ENCODE data around the gene DGKD. TPM values are rescaled to one million over a fixed set of nuclear protein-coding genes. Genes with fewer than 3 reads are reported as not detected.

Gene DGKD, protein sequence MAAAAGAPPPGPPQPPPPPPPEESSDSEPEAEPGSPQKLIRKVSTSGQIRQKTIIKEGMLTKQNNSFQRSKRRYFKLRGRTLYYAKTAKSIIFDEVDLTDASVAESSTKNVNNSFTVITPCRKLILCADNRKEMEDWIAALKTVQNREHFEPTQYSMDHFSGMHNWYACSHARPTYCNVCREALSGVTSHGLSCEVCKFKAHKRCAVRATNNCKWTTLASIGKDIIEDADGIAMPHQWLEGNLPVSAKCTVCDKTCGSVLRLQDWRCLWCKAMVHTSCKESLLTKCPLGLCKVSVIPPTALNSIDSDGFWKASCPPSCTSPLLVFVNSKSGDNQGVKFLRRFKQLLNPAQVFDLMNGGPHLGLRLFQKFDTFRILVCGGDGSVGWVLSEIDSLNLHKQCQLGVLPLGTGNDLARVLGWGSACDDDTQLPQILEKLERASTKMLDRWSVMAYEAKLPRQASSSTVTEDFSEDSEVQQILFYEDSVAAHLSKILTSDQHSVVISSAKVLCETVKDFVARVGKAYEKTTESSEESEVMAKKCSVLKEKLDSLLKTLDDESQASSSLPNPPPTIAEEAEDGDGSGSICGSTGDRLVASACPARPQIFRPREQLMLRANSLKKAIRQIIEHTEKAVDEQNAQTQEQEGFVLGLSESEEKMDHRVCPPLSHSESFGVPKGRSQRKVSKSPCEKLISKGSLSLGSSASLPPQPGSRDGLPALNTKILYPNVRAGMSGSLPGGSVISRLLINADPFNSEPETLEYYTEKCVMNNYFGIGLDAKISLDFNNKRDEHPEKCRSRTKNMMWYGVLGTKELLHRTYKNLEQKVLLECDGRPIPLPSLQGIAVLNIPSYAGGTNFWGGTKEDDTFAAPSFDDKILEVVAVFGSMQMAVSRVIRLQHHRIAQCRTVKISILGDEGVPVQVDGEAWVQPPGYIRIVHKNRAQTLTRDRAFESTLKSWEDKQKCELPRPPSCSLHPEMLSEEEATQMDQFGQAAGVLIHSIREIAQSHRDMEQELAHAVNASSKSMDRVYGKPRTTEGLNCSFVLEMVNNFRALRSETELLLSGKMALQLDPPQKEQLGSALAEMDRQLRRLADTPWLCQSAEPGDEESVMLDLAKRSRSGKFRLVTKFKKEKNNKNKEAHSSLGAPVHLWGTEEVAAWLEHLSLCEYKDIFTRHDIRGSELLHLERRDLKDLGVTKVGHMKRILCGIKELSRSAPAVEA
- total RNA-seq (2022): 105 and 108 TPM in 2 replicates
- percentile 86 among the genes with signal in this experiment for Bru-seq, nascent RNA
- percentile 86 among the genes with signal in this experiment for BruChase-seq, experiment 1, labeled RNA remaining after a 2-hour chase
- percentile 90 among the genes with signal in this experiment for BruChase-seq, experiment 2, labeled RNA remaining after a 6-hour chase
- long read RNA-seq, full-length matches to known transcripts: 22 of 76 reads
- long read RNA-seq, partial matches to known transcripts: 12 of 76 reads
- long read RNA-seq, other reads (novel, unspliced or antisense): 42 of 76 reads

GRCh38 chr2:233353769-233354499, at the start of gene DGKD:
DGKD (plus strand) TSS chr2:233354494; CDS start chr2:233354519, 25 bp downstream.
- Mint-ChIP-seq H3K4me3 (ENCODE audit: unreplicated experiment) (peak within 1 kb of the TSS; percentile 71), H3K27me3 (ENCODE audit: insufficient read depth, unreplicated experiment) (no peaks in the 10 kb centered on the region), H3K36me3 (ENCODE audit: insufficient read depth, unreplicated experiment) (peaks cover 39% of the 10 kb centered on the region), H3K9me3 (ENCODE audit: unreplicated experiment) (no peaks in the 10 kb centered on the region), H3K4me1 (ENCODE audit: low read depth, unreplicated experiment) (peaks cover 40% of the 10 kb centered on the region), H3K27ac (ENCODE audit: unreplicated experiment) (peak within 1 kb of the TSS; percentile 68)
- H3K36me3 ChIP-seq (ENCODE audit: control insufficient read depth, insufficient read depth, low read length): no peaks in the 10 kb centered on the region
- ChIA-PET CTCF (interaction anchor here (0.6 to 0.9 kb wide), 2 partner anchors 9 to 608 kb away, joined by 3 to 7 read pairs; no protein-coding TSS in a partner anchor), POLR2A (no interaction called here)
- TF ChIP-seq, protein P1, sequence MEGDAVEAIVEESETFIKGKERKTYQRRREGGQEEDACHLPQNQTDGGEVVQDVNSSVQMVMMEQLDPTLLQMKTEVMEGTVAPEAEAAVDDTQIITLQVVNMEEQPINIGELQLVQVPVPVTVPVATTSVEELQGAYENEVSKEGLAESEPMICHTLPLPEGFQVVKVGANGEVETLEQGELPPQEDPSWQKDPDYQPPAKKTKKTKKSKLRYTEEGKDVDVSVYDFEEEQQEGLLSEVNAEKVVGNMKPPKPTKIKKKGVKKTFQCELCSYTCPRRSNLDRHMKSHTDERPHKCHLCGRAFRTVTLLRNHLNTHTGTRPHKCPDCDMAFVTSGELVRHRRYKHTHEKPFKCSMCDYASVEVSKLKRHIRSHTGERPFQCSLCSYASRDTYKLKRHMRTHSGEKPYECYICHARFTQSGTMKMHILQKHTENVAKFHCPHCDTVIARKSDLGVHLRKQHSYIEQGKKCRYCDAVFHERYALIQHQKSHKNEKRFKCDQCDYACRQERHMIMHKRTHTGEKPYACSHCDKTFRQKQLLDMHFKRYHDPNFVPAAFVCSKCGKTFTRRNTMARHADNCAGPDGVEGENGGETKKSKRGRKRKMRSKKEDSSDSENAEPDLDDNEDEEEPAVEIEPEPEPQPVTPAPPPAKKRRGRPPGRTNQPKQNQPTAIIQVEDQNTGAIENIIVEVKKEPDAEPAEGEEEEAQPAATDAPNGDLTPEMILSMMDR (IDR thresholded peaks at IDR 0.05; ENCODE audit: insufficient read depth in 1 of 2, low read depth in 1 of 2, low read length in 1 of 2, severe bottlenecking in 1 of 2, unreplicated experiment in 1 of 2): peak in 1 of 2 experiments; percentile 30
- BruUV-seq (replicated peaks): no TSS peak
- H3K9me3 ChIP-seq: no peaks in the 10 kb centered on the region
- no peaks in the 10 kb centered on the region for H3K27me3 ChIP-seq (replicated peaks; ENCODE audit: control insufficient read depth, insufficient read depth, low read length)
- H3K4me1 ChIP-seq: peaks cover 66% of the 10 kb centered on the region
- H3K4me3 ChIP-seq (ENCODE audit: low read depth, low read length): peak within 1 kb of the TSS; percentile 83
- peak; percentile 88 to 93 for DNase-seq
- intact Hi-C loops (cut with micrococcal nuclease; ENCODE audit: unreplicated experiment): loop anchor here (10.0 kb wide), 1 partner anchor 91 kb away; no protein-coding TSS in a partner anchor

DNA sequence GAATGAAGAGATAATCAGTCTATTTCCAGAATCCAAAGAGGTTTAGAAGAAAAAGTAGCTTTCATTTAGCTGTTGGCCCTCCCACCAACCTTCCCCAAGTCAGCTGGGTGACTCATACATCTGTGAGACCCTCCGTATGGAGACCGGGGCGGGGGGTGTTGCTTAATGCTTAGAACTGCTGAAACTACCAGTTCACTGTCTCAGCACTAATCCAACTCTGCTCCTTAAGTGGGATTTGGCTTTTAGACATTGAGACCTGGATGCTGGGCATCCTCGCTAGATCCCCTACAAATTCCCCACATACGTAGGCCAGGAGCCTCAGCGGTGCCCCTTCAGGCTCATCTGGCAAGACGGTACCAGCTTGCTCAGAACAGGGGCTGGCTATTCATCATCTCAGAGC, 46.7 kb upstream of the DGKD start, which contains the start of gene SAG:
Gene SAG, plus strand, starts transcription at position 252 of the 400 bp plus-strand sequence. CDS start 1,374 bp downstream, outside the sequence.
- H3K27me3 ChIP-seq (replicated peaks; ENCODE audit: control insufficient read depth, insufficient read depth, low read length): no peaks in the 10 kb centered on the region
- no TSS peak for BruUV-seq (replicated peaks)
- H3K4me1 Mint-ChIP-seq (ENCODE audit: low read depth, unreplicated experiment): no peaks in the 10 kb centered on the region
- ChIA-PET POLR2A (no interaction called here), CTCF (no interaction called here)
- no peaks in the 10 kb centered on the region for H3K36me3 Mint-ChIP-seq (ENCODE audit: insufficient read depth, unreplicated experiment)
- no peaks in the 10 kb centered on the region for H3K27me3 Mint-ChIP-seq (ENCODE audit: insufficient read depth, unreplicated experiment)
- DNase-seq: no peak
- no peak within 1 kb of the TSS for H3K27ac Mint-ChIP-seq (ENCODE audit: unreplicated experiment)
- no peak within 1 kb of the TSS for H3K4me3 Mint-ChIP-seq (ENCODE audit: unreplicated experiment)
- TF ChIP-seq, protein P1 (IDR thresholded peaks at IDR 0.05; ENCODE audit: insufficient read depth in 1 of 2, low read depth in 1 of 2, low read length in 1 of 2, severe bottlenecking in 1 of 2, unreplicated experiment in 1 of 2): no peak
- H3K4me3 ChIP-seq (ENCODE audit: low read depth, low read length): no peak within 1 kb of the TSS
- no peaks in the 10 kb centered on the region for H3K9me3 ChIP-seq
- H3K4me1 ChIP-seq: no peaks in the 10 kb centered on the region
- H3K9me3 Mint-ChIP-seq (ENCODE audit: unreplicated experiment): no peaks in the 10 kb centered on the region
- intact Hi-C loops (cut with micrococcal nuclease; ENCODE audit: unreplicated experiment): no loop called here
- H3K36me3 ChIP-seq (ENCODE audit: control insufficient read depth, insufficient read depth, low read length): no peaks in the 10 kb centered on the region

All from Caco-2 (cell line).